ENCODE results near the gene PAIP2B.

The PAIP2B gene

DNA sequence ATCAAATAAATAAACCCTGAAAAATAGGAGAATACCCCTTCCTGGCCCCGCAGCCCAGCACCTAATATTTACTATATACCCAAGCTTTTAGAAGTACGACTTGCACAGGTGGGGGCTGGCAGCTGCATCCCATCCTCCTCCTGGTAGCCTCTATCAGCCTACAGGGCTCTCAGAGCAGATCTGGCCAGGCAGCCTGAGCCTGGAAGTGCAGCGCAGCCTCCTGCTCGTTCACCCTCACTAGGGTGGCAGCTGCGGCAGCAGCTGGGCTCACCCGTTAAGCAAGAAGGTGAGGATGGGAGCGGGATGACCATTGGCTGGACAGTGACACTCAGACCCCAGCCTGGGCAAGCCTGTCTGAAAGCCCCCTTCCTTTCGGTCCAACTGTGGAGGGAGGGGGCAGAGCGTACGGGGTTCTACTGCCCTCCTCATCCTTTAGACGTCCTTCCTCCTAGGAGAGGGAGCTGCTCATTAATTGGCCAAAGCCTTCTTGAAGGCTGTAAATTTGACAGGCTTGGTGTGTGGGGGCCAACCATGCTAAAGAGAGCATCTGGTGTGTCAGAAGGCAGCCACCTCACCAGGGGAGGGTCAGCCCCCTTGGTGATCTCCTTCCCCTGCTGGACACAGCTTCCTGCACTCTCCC, 73.2 kb downstream of the PAIP2B start:
- no peak for DNase-seq (ENCODE audit: low read depth in 3 of 3)

DNA sequence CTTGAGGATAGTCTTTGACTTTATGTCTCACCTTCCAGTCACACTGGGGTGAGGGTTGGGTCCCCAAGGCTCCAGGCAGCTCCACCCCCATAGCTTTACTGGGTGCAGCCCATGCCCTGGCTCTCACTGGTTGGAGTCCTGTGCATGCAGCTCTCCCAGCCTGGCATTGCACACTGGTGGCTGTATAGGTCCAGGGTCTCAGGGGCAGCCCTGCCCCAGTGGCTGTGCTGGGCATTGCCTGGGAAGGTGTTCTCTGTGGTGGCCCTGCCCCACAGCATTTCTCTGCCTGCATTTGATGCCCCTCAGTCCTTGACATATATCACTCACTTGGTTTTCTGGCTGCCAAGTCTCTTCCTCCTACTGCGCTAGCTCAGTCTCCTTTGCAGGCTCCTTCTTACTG, 75.3 kb downstream of the PAIP2B start:
- DNase-seq (ENCODE audit: low read depth in 3 of 3): no peak

DNA sequence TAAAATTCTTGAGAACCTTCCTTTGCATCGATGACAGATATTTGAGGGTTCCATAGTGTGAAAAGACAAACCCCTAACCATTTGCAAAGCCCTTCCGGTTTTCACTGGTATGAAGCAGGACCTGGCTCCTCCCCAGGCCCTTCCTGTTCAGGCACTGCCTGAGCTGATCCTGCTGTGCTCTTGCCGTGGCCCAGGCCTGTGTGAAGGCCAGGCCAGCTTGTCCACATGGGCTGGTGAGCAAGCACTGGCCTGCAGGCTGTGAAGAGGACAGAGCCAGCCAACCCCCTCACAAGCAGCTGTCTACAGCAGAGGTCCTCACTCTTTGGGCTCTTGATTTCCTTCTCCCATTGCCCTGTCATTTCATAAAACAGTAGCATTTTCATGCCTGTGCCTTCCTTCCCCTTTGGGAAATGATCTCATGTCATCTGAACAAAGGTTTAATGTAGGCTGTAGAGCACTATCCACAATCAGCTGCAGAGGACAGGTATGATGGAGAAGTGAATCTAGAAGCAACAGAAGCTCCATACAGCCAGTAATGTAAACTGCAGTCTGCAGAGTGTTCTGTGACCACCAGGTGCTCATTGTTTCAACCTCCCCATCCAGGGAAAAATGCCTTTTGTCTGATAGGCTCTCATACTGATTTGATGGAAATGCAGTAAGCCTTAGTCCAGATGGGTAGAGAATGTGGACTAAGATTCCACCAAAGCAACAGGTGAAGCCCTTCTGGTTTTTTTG, 76.7 kb downstream of the PAIP2B start:
- DNase-seq (ENCODE audit: low read depth in 3 of 3): no peak

DNA sequence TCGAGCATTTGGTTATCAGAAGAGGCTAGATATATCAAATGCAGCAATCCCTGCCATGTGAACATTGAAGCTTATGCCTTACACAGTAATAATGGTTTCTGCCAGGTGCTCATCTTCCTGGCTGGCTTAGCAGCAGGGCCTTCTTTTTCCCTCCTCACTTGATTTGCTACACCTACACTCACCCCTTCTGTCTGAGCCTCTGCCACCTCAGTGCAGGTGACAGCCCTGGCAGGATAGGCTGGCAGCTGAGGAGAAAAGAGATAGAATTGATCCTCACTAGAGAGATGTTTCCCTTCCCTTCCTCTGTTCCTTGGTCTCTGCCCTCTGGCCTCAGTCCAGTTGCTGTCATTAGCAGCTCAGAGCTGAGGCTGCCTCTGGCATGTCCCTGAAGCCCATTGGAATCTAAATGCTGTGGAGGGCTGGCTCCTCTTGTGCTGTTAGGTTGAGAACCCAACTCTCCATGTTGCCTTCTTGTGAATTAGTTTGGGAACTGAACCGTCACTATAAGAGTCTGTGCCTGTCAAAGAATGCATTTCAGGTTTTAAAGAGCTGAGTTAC, 78.3 kb downstream of the PAIP2B start:
- DNase-seq (ENCODE audit: low read depth in 3 of 3): no peak

DNA sequence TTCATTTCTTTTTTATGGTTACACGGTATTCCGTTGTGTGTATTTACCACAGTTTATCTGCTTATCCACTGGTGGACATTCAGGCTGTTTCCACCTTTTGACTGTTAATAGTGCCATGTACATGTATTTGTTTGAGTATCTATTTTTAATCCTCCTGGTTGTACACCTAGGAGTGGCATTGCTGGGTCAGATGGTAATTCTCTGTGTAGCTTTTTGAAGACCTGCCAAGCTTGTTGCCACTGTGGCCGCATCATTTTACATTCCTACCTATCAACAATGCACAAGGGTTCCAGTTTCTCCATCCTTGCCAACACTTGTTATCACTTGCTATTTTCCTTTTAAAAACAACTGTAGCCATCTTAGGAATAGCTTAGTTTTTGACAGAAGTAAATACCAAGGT, 83.1 kb downstream of the PAIP2B start:
- no peak for DNase-seq (ENCODE audit: low read depth in 3 of 3)

DNA sequence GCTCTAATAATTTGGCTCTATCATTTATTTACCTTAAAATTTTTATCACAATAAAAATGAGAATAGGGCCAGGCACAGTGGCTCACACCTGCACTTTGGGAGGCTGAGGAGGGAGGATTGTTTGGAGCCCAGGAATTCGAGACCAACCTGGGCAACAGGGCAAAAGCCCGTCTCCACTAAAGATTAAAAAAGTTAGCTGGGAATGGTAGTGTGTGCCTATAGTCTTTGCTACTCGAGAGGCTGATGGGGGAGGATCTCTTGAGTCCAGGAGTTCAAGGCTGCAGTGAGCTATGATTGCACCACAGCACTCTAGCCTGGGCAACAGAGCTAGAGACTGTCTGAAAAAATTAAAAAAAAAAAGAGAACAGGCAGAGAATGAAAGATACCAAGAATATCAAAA, 90.7 kb downstream of the PAIP2B start:
- DNase-seq (ENCODE audit: low read depth in 3 of 3): no peak

DNA sequence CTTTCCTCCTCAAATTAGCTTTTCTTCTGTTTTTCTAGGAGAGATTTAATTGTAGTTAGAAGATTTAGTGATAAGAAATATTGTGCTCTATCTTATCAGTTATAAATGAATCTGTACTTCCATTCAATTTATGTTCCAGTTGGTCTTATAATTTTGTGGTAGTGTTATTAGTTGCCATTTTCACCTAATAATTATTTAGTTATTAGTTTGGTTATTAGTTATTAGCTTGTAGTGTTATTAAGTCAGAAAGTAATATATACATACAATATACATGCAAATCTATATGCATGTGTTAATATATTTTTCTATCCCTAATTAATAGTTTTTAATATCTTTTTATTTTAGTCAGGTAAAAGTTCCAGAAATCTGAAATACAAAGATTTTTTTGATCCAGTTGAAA, 93.3 kb downstream of the PAIP2B start:
- no peak for DNase-seq (ENCODE audit: low read depth in 3 of 3)

Data from stimulated activated CD4-positive, alpha-beta T cell treated with anti-CD3 and anti-CD28 coated beads, TNF-alpha, amount 100 ng/mL, for 4 hours (primary cell).